H1 (cell line): ENCODE measurements around the gene SHOX.

Experiments
- CHD7 ChIP-seq: fragments of 300-600 bp; sonication (generic); IDR thresholded peaks from 2 replicates; pipeline ENCODE4 v1.7.1; 2012; ENCODE audit warnings: low read length, moderate library complexity, mild to moderate bottlenecking, inconsistent platforms; ENCODE audit not compliant: insufficient replicate concordance
- CTCF ChIP-seq, 3 experiments: IDR thresholded peaks; 1 replicate in 2 of 3; 2 replicates in 1 of 3; pipeline versions ENCODE4 v1.5.1 to v1.6.1; 2011; ENCODE audit warnings: low read length in 3 of 3, mild to moderate bottlenecking in 3 of 3, inconsistent platforms in 2 of 3, low read depth in 1 of 3, moderate library complexity in 1 of 3; ENCODE audit not compliant: insufficient read depth in 1 of 3; ENCODE audit errors: control extremely low read depth in 1 of 3
- FOSL1 ChIP-seq: IDR thresholded peaks from 2 replicates; pipeline ENCODE4 v1.6.1; 2011; ENCODE audit warnings: mild to moderate bottlenecking, low read depth, low read length, moderate library complexity; ENCODE audit not compliant: insufficient read depth
- GABPA ChIP-seq: IDR thresholded peaks from 2 replicates; pipeline ENCODE4 v1.6.1; 2011; ENCODE audit warnings: mild to moderate bottlenecking, low read length, moderate library complexity, borderline replicate concordance; ENCODE audit not compliant: insufficient read depth
- JUND ChIP-seq: IDR thresholded peaks from 2 replicates; pipeline ENCODE4 v1.6.1; 2011; ENCODE audit warnings: mild to moderate bottlenecking, improper control_type of control experiment, low read length
- NANOG ChIP-seq: IDR thresholded peaks from 2 replicates; pipeline ENCODE4 v1.6.1; 2011; ENCODE audit warnings: low read length, low read depth, mild to moderate bottlenecking, inconsistent platforms; ENCODE audit not compliant: insufficient read depth, poor library complexity, severe bottlenecking
- POLR2A ChIP-seq, 2 experiments: IDR thresholded peaks; 1 replicate in 1 of 2; 2 replicates in 1 of 2; pipeline ENCODE4 v1.6.1; 2011; ENCODE audit warnings: low read depth in 2 of 2, low read length in 2 of 2, mild to moderate bottlenecking in 2 of 2; ENCODE audit errors: control extremely low read depth in 1 of 2
- SIN3A ChIP-seq, 2 experiments: IDR thresholded peaks in 1 of 2; conservative IDR thresholded peaks in 1 of 2; 2 replicates each; pipeline ENCODE4 v1.6.1; 2011 to 2012; ENCODE audit warnings: low read length in 2 of 2, improper control_type of control experiment in 1 of 2, low read depth in 1 of 2, mild to moderate bottlenecking in 1 of 2

- TF ChIP-seq CTCF (IDR thresholded peaks at IDR 0.05; ENCODE audit: control extremely low read depth in 1 of 3, insufficient read depth in 1 of 3, low read depth in 1 of 3, low read length in 3 of 3) (no peak), NANOG (no peak), POLR2A (IDR thresholded peaks at IDR 0.05; ENCODE audit: control extremely low read depth in 1 of 2, low read depth in 2 of 2, low read length in 2 of 2) (no peak), GABPA (no peak), SIN3A (conservative IDR thresholded peaks at IDR 0.05 in 1 of 2, IDR thresholded peaks at IDR 0.05 in 1 of 2; ENCODE audit: low read depth in 1 of 2, low read length in 2 of 2) (no peak), FOSL1 (no peak), CHD7 (no peak), JUND (no peak)
These were observed 8.7 kb upstream of the SHOX start for GRCh38 chrX:621705-622503.
